HG03095 (cell line): ENCODE measurements around the gene MIEF2.
"Not testable (repeated sequence)": the region's sequence is repeated elsewhere in the genome, so short reads cannot be mapped to it uniquely, and the experiment has no call there.

Source experiments
- ATAC-seq: cut with Tn5 transposase; IDR thresholded peaks from one replicate; pipeline ENCODE4 v1.9.1; 2021; ENCODE audit warnings: moderate library complexity; ENCODE audit not compliant: unreplicated experiment

MIEF2 gene

DNA sequence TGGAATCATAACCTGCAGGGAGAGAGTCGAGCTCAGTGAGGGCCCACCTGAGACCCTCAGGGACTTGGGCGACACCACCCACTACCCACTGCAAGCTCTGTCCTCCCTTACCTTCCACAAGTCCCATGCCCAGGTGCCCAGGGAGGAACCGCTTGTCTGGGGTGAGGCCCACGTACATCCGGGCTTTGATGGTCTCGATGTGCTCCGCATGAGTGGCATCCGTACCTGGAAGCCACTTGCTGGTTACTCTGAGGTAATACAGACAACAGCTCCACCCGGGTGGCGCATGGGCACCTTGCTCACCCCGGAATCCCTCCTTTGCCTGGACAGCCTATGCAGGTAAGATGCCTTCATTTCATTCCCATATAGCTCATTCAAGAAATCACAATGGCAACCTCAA, 24.8 kb downstream of the MIEF2 start:
- ATAC-seq, result no peak

DNA sequence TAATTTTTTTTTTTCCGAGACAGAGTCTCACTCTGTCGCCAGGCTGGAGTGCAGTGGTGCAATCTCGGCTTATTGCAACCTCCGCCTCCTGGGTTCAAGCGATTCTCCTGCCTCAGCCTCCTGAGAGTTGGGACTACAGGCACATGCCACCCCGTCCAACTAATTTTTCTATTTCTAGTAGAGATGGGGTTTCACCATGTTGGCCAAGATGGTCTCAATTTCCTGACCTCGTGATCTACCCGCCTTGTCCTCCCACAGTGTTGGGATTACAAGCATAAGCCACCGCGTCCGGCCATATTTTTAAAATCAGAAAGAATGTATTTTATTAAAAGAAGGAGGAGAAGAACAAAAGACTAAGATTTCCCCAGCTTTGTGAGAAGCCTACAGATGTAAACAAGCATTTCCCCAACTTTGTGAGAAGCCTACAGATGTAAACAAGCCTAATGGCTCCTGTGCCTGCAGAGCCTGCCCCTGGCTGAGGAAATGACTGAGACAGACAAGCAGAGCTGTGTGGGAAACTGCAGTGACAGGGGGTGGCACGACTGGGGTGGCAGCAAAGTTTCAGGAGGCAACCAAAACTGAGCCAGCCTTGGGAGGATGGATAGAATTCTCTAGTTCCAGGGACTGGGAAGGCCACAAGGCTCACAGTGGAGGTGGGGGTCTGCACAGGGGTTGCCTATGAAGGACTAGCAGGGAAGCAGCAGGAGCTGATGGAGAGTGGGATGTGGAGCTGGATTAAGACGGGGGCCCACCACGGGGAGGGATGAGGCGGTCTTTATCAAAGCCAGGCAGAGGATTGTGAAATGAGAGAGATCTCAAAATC, 31.5 kb downstream of the MIEF2 start:
- ATAC-seq, result no peak

DNA sequence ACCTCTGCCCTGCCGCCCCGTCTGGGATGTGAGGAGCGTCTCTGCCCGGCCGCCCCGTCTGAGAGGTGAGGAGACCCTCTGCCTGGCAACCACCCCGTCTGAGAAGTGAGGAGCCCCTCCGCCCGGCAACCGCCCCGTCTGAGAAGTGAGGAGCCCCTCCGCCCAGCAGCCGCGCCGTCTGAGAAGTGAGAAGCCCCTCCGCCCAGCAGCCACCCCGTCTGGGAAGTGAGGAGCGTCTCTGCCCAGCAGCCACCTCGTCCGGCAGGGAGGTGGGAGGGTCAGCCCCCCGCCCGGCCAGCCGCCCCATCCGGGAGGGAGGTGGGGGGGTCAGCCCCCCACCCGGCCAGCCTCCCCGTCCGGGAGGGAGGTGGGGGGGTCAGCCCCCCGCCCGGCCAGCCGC, 37.6 kb downstream of the MIEF2 start:
- ATAC-seq, result not testable (repeated sequence)

DNA sequence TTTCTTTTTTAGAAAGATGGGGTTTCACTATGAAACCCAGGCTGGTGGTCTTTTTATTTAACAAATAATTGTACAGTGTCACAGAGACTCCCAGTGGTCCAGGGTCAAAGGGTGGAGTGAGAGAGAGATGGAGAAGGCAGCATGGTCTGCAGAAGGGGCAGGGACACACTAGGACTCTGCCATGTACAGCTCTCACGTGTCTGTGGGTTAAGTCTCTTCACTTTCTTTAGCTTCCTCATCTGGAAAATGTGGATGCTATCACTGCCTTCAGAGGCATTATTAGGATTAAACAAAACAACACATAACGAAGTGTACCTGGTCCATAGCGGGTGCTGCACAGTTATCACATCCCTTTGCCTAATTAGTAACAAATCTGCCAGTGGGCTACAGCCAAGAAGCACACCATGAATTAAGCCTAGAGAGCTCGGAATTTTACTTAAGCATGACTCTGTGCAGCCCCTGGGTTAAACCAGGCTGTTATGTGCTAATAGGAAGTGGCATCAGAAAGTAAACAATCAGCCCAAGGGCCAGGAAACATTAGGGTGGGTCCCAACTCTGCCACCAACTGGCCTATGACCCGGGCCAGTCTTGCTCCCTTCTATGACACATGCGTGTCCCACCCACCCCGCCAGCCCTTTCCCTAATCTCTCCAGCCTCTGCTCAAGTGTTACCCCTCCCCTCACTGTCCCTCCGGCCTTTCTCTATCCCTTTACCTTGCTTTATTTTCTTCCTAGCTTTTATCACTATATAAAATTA, 40.4 kb downstream of the MIEF2 start:
- no peak for ATAC-seq

DNA sequence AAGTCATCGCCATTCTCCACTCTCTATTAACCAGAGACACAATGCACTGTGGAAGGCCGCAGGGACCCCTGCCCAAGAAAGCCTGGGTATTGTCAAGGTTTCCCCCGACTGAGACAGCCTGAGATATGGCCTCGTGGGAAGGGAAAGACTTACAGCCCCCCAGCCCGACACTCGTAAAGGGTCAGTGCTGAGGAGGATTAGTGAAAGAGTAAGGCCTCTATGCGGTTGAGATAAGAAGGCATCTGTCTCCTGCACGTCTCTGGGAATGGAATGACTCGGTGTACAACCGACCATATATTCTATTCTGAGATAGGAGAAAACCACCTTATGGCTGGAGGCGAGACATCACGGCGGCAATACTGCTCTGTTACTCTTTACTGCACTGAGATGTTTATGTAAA, 42.7 kb downstream of the MIEF2 start:
- not testable (repeated sequence) for ATAC-seq

DNA sequence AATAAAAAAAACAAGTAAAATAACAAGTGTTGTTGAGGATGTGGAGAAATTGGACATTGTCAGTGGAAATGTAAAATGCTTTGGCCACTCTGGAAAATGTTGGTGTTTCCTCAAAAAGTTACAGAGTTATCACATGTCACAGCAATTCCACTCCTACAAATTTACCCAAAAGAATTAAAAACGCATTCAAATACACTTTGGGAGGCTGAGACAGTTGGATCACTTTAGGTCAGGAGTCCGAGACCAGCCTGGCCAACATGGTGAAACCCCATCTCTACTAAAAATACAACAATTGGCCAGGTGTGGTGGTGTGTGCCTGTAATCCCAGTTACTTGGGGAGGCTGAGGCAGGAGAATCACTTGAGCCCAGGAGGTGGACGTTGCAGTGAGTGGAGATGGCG, 48.7 kb downstream of the MIEF2 start:
- no peak for ATAC-seq

DNA sequence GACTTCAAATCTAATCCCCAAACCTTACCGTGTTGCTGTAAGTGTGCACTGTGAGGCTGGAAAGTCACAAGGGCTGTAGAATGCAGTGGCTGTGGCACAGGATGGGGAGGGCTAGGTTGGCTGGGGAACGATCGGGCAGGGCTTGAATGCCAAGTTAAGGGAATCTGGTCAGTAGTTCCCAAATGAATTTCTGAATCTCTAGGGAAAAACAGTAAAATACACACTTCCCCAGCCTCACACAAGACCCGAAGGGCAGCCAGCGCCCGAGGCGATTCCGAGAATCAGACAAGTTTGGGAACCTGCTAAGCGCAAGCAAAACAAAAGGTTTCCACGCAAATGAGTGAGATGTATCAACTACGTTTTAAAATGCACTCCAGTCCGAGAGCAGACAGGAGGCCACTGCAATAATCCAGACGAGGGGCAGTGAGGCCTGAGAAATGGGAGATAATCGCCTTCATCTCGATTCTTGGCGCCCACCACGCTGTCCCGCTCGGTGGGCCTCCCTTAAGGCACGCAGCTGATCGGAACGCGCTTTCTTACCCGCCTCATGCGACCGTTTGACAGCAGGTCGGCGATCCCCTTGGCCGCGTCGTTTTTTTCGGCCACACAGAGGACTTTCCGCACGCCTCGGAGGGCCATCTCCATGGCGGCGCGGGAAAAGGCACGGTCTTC, 53.7 kb downstream of the MIEF2 start:
- ATAC-seq, result peak; percentile 10

DNA sequence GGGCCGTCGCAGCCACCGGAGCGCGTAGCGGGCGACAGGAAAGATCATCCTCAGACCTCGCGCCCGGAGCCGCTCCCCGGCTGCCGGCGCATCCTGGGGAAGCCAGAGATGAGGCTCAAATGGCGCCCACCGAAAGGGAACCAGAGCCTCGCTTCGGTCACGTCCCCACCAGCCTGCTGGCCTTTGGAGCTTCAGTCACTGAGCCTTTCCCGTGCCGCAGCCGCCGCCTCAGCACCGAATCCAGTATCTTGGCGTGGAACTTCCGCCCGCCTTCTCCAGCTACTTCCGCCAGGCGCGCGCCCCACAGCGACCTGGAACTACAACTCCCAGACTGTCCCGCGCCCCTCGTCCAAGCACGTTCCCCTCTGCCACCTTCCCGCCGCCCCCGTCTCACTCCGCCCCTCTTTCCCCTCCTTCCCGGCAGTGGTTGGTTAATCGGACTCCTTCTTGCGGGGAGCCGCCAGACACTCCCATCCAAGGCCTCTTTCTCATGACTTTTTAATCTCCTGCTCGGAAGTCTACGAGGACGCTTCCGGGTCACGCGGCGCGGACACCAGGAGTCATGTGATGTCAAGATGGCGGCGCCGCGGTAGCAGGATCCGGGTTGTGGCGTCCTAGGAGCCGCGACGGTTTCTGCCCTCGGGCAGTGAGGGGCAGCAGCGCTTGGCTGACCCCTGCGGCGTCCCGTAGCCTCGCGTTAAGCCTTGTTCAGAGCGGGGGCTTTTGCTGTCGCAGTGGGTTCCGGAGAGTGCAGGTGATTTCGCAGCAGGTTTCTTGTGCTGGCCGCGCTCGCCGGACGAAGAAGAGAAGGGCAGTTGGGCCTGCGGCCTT, 54.5 kb downstream of the MIEF2 start, which contains the start of the genes SMCR8 and TOP3A:
Gene SMCR8 (plus strand): TSS at position 563 of the 831 bp plus-strand sequence. CDS start 497 bp downstream, outside the sequence.
Gene TOP3A (minus strand): TSS at position 264 of the 831 bp plus-strand sequence. CDS start 216 bp downstream, at position 48.
- peak; percentile 75 for ATAC-seq

DNA sequence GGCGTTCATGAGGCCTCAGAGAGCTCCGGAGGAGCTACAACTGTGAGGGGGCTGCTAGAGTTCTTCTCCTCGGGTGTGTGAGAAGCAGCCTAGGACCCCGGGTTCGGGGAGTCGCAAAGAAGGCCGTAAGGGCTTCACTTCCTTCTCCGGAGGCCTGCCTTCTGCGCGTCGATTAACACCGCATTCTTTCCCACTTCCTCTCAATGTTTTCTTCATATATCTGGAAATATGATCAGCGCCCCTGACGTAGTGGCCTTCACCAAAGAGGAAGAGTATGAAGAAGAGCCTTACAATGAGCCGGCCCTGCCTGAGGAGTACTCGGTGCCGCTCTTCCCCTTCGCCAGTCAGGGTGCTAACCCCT, 55.1 kb downstream of the MIEF2 start:
- ATAC-seq, result no peak

DNA sequence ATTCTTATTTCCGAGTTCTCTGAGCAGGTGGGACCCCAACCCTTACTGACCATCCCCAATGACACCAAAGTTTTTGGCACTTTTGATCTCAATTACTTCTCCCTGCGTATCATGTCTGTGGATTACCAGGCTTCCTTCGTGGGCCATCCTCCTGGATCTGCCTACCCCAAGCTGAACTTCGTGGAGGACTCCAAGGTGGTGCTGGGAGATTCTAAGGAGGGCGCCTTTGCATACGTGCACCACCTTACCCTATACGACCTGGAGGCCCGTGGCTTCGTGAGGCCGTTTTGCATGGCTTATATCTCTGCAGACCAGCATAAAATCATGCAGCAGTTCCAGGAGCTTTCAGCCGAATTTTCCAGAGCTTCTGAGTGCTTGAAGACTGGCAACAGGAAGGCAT, 55.5 kb downstream of the MIEF2 start:
- ATAC-seq, result no peak
